Measurements from ENCODE around the gene DSN1. TPM values are rescaled to one million over a fixed set of nuclear protein-coding genes. Genes with fewer than 3 reads are reported as not detected.
"Not testable (repeated sequence)": the region's sequence is repeated elsewhere in the genome, so short reads cannot be mapped to it uniquely, and the experiment has no call there.

Gene DSN1
- polyA plus RNA-seq, 2 of the 4 experiments (the other 2 are of a cell fraction): 38.2 to 41.3 TPM

GRCh38 chr20:36804425-36804824 is 30.9 kb upstream of the DSN1 start:
- no peak for ATAC-seq
- H3K27ac ChIP-seq: no peak overlapping the region
- POLR2A ChIA-PET: no interaction called here
- H3K4me2 ChIP-seq: no peak overlapping the region
- H3K4me3 ChIP-seq: no peak overlapping the region
- CTCF ChIA-PET: interaction anchor here (0.6 to 1.1 kb wide), 4 partner anchors 30 to 60 kb away, joined by 3 read pairs; no protein-coding TSS in a partner anchor
- WGBS (ENCODE audit: missing lambda C conversion rate): 87% methylated on average over 5 of the region's 7 CpGs
- no peak for FAIRE-seq
- TF ChIP-seq ZFP36 (IDR thresholded peaks at IDR 0.05; ENCODE audit: borderline replicate concordance, partially characterized antibody) (peak; percentile 67), EHF (CRISPR knock-in tag; IDR thresholded peaks at IDR 0.05) (no peak)
- no peaks in the 10 kb centered on the region for H3K9me3 ChIP-seq
- DNase-seq (ENCODE audit: low read depth in 1 of 2, low spot score in 1 of 2): no peak
- peaks cover 12% of the 10 kb centered on the region for H3K4me1 ChIP-seq

- no peak overlapping the region for H3K4me2 ChIP-seq
- WGBS (ENCODE audit: missing lambda C conversion rate): 89% methylated on average over 14 of the region's 14 CpGs
- no peaks in the 10 kb centered on the region for H3K4me1 ChIP-seq
- ATAC-seq (peak in 1 of 2 experiments; percentile 75; a peak in 4 of 6 replicates), DNase-seq (ENCODE audit: low read depth in 1 of 2, low spot score in 1 of 2) (peak in 1 of 2 experiments; percentile 38), FAIRE-seq (no peak)
- H3K27ac ChIP-seq: no peak overlapping the region
- ChIA-PET CTCF (interaction anchor here (0.6 to 1.3 kb wide), 8 partner anchors 8 to 468 kb away, joined by 3 to 7 read pairs (median 4); partner anchors contain the start of gene DSN1), POLR2A (no interaction called here)
- no peak for TF ChIP-seq JUN (IDR thresholded peaks at IDR 0.05)
- peak; percentile 8 for TF ChIP-seq MAFK (IDR thresholded peaks at IDR 0.05; ENCODE audit: partially characterized antibody)
- TF ChIP-seq RAD21 (conservative IDR thresholded peaks at IDR 0.05 in 1 of 2, IDR thresholded peaks at IDR 0.05 in 1 of 2): no peak
- no peak for TF ChIP-seq MYC (IDR thresholded peaks at IDR 0.05; ENCODE audit: borderline replicate concordance, low read length)
- TF ChIP-seq USF2 (IDR thresholded peaks at IDR 0.05): peak; percentile 42; the same call in 1 of the 2 replicates
- no peak for TF ChIP-seq RCOR1 (IDR thresholded peaks at IDR 0.05; ENCODE audit: low read depth, low read length)
- TF ChIP-seq EHF (CRISPR knock-in tag; IDR thresholded peaks at IDR 0.05): no peak
- TF ChIP-seq HOXB13 (CRISPR knock-in tag; IDR thresholded peaks at IDR 0.05; ENCODE audit: low read depth): no peak
- no peaks in the 10 kb centered on the region for H3K9me3 ChIP-seq
- H3K4me3 ChIP-seq: no peak overlapping the region
Observed at GRCh38 chr20:36802326-36803222, 29.0 kb upstream of the DSN1 start.

- WGBS (ENCODE audit: missing lambda C conversion rate): 79% methylated on average over 1 of the region's 1 CpG
- no peaks in the 10 kb centered on the region for H3K4me1 ChIP-seq
- ATAC-seq: no peak
- POLR2A ChIA-PET: no interaction called here
- H3K27ac ChIP-seq: no peak overlapping the region
- H3K9me3 ChIP-seq: no peaks in the 10 kb centered on the region
- CTCF ChIA-PET: interaction anchor here (0.9 to 1.8 kb wide), 7 partner anchors 8 to 86 kb away, joined by 3 to 9 read pairs (median 3); a partner anchor contains a TSS
- TF ChIP-seq FOSB (CRISPR knock-in tag; IDR thresholded peaks at IDR 0.05): no peak
- TF ChIP-seq ESRRA (IDR thresholded peaks at IDR 0.05; ENCODE audit: borderline replicate concordance, low read length): peak; percentile 35; the same call in 1 of the 2 replicates
- no peak for FAIRE-seq
- no peak for DNase-seq (ENCODE audit: low read depth in 1 of 2, low spot score in 1 of 2)
- no peak overlapping the region for H3K4me3 ChIP-seq
- H3K4me2 ChIP-seq: no peak overlapping the region
Observed at GRCh38 chr20:36800410-36800809, 26.8 kb upstream of the DSN1 start.

GRCh38 chr20:36799313-36799712 is 25.8 kb upstream of the DSN1 start:
- DNase-seq (ENCODE audit: low read depth in 1 of 2, low spot score in 1 of 2); H3K9me3 ChIP-seq; H3K27ac ChIP-seq; H3K4me1 ChIP-seq; H3K4me2 ChIP-seq; ATAC-seq; H3K4me3 ChIP-seq; FAIRE-seq; POLR2A ChIA-PET: not testable (repeated sequence)
- peak; percentile 88 for TF ChIP-seq ZC3H11A (IDR thresholded peaks at IDR 0.05)
- CTCF ChIA-PET: interaction anchor here (1.0 to 1.8 kb wide), 3 partner anchors 9 to 64 kb away, joined by 3 to 9 read pairs (median 3); a partner anchor contains a TSS
- WGBS (ENCODE audit: missing lambda C conversion rate): 93% methylated on average over 10 of the region's 10 CpGs

GRCh38 chr20:36796875-36797274 is 23.3 kb upstream of the DSN1 start:
- Histone ChIP-seq H3K9me3 (no peaks in the 10 kb centered on the region), H3K4me3 (no peak overlapping the region), H3K27ac (no peak overlapping the region), H3K4me1 (no peaks in the 10 kb centered on the region), H3K4me2 (no peak overlapping the region)
- ATAC-seq (no peak), DNase-seq (ENCODE audit: low read depth in 1 of 2, low spot score in 1 of 2) (no peak), FAIRE-seq (no peak)
- ChIA-PET POLR2A (interaction anchor here (0.6 kb wide), 1 partner anchor 319 kb away, joined by 3 read pairs; no protein-coding TSS in a partner anchor), CTCF (interaction anchor here (1.1 to 3.7 kb wide), 6 partner anchors 10 to 90 kb away, joined by 3 to 35 read pairs (median 6); partner anchors contain the start of gene DSN1)
- 91% methylated on average over 5 of the region's 5 CpGs for WGBS (ENCODE audit: missing lambda C conversion rate)
- TF ChIP-seq ZNF302 (CRISPR knock-in tag; IDR thresholded peaks at IDR 0.05): no peak
- TF ChIP-seq ZFP36 (IDR thresholded peaks at IDR 0.05; ENCODE audit: borderline replicate concordance, partially characterized antibody): no peak
- TF ChIP-seq ZC3H11A (IDR thresholded peaks at IDR 0.05): no peak
- no peak for TF ChIP-seq ELK1 (IDR thresholded peaks at IDR 0.05; ENCODE audit: low read depth, low read length)
- TF ChIP-seq CHD4 (IDR thresholded peaks at IDR 0.05; ENCODE audit: borderline replicate concordance): no peak
- TF ChIP-seq FOSL2 (IDR thresholded peaks at IDR 0.05): no peak
- TF ChIP-seq FOSL2 (CRISPR knock-in tag; IDR thresholded peaks at IDR 0.05): no peak
- TF ChIP-seq CBX2 (IDR thresholded peaks at IDR 0.05; ENCODE audit: borderline replicate concordance, low read depth): no peak
- no peak for TF ChIP-seq MAFK (IDR thresholded peaks at IDR 0.05; ENCODE audit: partially characterized antibody)
- no peak for TF ChIP-seq HOXA7 (CRISPR knock-in tag; IDR thresholded peaks at IDR 0.05)
- no peak for TF ChIP-seq CHD2 (IDR thresholded peaks at IDR 0.05; ENCODE audit: low read length, partially characterized antibody)
- TF ChIP-seq PHF8 (IDR thresholded peaks at IDR 0.05; ENCODE audit: borderline replicate concordance, low read depth): no peak
- TF ChIP-seq JUN (IDR thresholded peaks at IDR 0.05): no peak
- no peak for TF ChIP-seq HEYL (CRISPR knock-in tag; IDR thresholded peaks at IDR 0.05)
- TF ChIP-seq RAD21 (conservative IDR thresholded peaks at IDR 0.05 in 1 of 2, IDR thresholded peaks at IDR 0.05 in 1 of 2): no peak
- no peak for TF ChIP-seq HDAC2 (IDR thresholded peaks at IDR 0.05)
